ENCODE results near the gene KCNH5. TPM values are rescaled to one million over a fixed set of nuclear protein-coding genes. Genes with fewer than 3 reads are reported as not detected.
"Not testable (repeated sequence)": the region's sequence is repeated elsewhere in the genome, so short reads cannot be mapped to it uniquely, and the experiment has no call there.

Gene KCNH5
- polyA plus RNA-seq, 1 of the 3 experiments (the other 2 are of a cell fraction): not detected

DNA sequence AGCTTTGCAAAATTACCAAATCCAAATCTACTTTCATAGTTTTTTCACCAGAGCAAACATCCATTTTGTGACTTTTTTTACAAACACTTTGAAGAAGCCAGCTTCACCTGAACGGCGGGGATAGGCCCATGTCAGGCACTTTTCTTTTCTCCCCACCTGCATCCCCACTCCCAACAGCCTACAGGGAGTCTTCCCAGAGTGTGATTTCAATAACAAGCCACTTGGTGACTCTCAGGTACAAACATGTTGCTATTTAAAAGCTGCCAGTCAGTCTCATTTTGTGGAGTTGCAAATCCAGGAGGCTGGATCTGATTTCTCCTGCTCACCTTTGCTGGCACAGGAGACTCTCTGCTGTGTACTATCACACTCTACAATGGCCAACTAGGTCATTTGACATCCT is 285.5 kb downstream of the KCNH5 start (continued):
- TF ChIP-seq, protein P1, sequence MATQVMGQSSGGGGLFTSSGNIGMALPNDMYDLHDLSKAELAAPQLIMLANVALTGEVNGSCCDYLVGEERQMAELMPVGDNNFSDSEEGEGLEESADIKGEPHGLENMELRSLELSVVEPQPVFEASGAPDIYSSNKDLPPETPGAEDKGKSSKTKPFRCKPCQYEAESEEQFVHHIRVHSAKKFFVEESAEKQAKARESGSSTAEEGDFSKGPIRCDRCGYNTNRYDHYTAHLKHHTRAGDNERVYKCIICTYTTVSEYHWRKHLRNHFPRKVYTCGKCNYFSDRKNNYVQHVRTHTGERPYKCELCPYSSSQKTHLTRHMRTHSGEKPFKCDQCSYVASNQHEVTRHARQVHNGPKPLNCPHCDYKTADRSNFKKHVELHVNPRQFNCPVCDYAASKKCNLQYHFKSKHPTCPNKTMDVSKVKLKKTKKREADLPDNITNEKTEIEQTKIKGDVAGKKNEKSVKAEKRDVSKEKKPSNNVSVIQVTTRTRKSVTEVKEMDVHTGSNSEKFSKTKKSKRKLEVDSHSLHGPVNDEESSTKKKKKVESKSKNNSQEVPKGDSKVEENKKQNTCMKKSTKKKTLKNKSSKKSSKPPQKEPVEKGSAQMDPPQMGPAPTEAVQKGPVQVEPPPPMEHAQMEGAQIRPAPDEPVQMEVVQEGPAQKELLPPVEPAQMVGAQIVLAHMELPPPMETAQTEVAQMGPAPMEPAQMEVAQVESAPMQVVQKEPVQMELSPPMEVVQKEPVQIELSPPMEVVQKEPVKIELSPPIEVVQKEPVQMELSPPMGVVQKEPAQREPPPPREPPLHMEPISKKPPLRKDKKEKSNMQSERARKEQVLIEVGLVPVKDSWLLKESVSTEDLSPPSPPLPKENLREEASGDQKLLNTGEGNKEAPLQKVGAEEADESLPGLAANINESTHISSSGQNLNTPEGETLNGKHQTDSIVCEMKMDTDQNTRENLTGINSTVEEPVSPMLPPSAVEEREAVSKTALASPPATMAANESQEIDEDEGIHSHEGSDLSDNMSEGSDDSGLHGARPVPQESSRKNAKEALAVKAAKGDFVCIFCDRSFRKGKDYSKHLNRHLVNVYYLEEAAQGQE (IDR thresholded peaks at IDR 0.05; ENCODE audit: low read depth, low read length): no peak
- TF ChIP-seq, protein P2, sequence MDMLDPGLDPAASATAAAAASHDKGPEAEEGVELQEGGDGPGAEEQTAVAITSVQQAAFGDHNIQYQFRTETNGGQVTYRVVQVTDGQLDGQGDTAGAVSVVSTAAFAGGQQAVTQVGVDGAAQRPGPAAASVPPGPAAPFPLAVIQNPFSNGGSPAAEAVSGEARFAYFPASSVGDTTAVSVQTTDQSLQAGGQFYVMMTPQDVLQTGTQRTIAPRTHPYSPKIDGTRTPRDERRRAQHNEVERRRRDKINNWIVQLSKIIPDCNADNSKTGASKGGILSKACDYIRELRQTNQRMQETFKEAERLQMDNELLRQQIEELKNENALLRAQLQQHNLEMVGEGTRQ (IDR thresholded peaks at IDR 0.05; ENCODE audit: borderline replicate concordance, low read depth, low read length): no peak
- TF ChIP-seq GABPA (IDR thresholded peaks at IDR 0.05; ENCODE audit: low read depth) (no peak), EP300 (IDR thresholded peaks at IDR 0.05; ENCODE audit: borderline replicate concordance in 1 of 2, low read depth in 1 of 2, low read length in 1 of 2) (no peak)
- TF ChIP-seq, protein P3, sequence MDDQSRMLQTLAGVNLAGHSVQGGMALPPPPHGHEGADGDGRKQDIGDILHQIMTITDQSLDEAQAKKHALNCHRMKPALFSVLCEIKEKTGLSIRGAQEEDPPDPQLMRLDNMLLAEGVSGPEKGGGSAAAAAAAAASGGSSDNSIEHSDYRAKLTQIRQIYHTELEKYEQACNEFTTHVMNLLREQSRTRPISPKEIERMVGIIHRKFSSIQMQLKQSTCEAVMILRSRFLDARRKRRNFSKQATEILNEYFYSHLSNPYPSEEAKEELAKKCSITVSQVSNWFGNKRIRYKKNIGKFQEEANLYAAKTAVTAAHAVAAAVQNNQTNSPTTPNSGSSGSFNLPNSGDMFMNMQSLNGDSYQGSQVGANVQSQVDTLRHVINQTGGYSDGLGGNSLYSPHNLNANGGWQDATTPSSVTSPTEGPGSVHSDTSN (IDR thresholded peaks at IDR 0.05): no peak

DNA sequence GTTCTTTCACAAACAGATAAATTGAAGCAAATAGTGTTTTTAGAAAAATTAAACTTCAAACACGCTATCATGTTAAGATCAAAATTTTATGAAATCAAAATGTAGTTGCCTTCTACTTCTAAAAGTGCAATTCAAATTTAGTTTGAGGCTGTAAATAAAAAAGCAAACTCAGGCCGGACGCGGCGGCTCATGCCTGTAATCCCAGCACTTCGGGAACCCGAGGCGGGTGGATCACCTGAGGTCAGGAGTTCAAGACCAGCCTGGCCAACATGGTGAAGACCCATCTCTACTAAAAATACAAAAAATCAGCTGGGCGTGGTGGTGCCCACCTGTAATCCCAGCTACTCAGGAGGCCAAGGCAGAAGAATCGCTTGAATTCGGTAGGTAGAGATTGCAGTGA is 298.4 kb downstream of the KCNH5 start:
- H3K9me3 ChIP-seq; POLR2A ChIA-PET; H3K9me2 ChIP-seq; CTCF ChIA-PET; H3K79me2 ChIP-seq (ENCODE audit: insufficient read depth); H4K20me1 ChIP-seq (ENCODE audit: insufficient read depth); H3K4me2 ChIP-seq; H3K36me3 ChIP-seq (replicated peaks in 1 of 2; ENCODE audit: control insufficient read depth in 1 of 2, insufficient read depth in 2 of 2, low read length in 1 of 2); H3K27ac ChIP-seq (ENCODE audit: low read depth in 2 of 2, low read length in 1 of 2); H3F3A ChIP-seq (replicated peaks; ENCODE audit: insufficient read depth); DNase-seq; H2AFZ ChIP-seq (ENCODE audit: low read depth); H3K9ac ChIP-seq; H3K27me3 ChIP-seq (ENCODE audit: insufficient read depth); H3K4me3 ChIP-seq (ENCODE audit: low read depth in 2 of 2, low read length in 1 of 2); H3K4me1 ChIP-seq (ENCODE audit: control insufficient read depth in 1 of 2, insufficient read depth in 2 of 2, low read depth in 1 of 2, low read length in 1 of 2): not testable (repeated sequence)
- WGBS (ENCODE audit: low lambda C conversion rate): 60% methylated on average over 11 of the region's 11 CpGs

DNA sequence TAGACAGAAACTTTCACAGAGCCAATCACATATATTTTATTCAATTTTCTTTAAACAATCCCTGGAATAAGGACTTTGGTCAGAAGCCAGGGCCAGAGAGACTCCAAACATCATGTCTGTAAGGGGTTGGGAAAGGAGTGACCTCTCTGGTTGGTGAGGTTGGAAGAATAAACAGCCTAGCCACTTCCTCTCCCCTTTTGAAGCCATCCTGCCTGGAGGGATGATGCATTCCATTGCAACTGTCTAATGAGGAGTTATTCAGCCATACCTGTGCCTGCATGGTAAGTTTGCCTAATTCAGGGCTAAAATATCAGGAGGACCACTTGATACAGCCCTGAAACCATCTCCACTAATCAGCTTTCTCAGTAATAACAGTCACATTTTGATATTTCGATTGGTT is 299.8 kb downstream of the KCNH5 start:
- Histone ChIP-seq H3K4me1 (ENCODE audit: control insufficient read depth in 1 of 2, insufficient read depth in 2 of 2, low read depth in 1 of 2, low read length in 1 of 2) (no peaks in the 10 kb centered on the region), H3K4me3 (ENCODE audit: low read depth in 2 of 2, low read length in 1 of 2) (no peak overlapping the region), H3K9me2 (no peaks in the 10 kb centered on the region), H3K9me3 (no peaks in the 10 kb centered on the region), H3K4me2 (no peak overlapping the region), H3K79me2 (ENCODE audit: insufficient read depth) (no peaks in the 10 kb centered on the region), H3F3A (replicated peaks; ENCODE audit: insufficient read depth) (no peaks in the 10 kb centered on the region), H3K27ac (ENCODE audit: low read depth in 2 of 2, low read length in 1 of 2) (no peak overlapping the region), H3K27me3 (ENCODE audit: insufficient read depth) (no peaks in the 10 kb centered on the region), H3K9ac (no peak overlapping the region), H3K36me3 (replicated peaks in 1 of 2; ENCODE audit: control insufficient read depth in 1 of 2, insufficient read depth in 2 of 2, low read length in 1 of 2) (no peaks in the 10 kb centered on the region), H4K20me1 (ENCODE audit: insufficient read depth) (no peaks in the 10 kb centered on the region), H2AFZ (ENCODE audit: low read depth) (no peak overlapping the region)
- WGBS (ENCODE audit: low lambda C conversion rate): 0% methylated on average over 1 of the region's 1 CpG
- ChIA-PET CTCF (no interaction called here), POLR2A (no interaction called here)
- TF ChIP-seq, protein P4, sequence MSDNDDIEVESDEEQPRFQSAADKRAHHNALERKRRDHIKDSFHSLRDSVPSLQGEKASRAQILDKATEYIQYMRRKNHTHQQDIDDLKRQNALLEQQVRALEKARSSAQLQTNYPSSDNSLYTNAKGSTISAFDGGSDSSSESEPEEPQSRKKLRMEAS (IDR thresholded peaks at IDR 0.05; ENCODE audit: low read depth): no peak
- TF ChIP-seq, protein P1 (IDR thresholded peaks at IDR 0.05; ENCODE audit: low read depth, low read length): no peak
- TF ChIP-seq RCOR1 (IDR thresholded peaks at IDR 0.05; ENCODE audit: low read length) (no peak), TCF12 (IDR thresholded peaks at IDR 0.05) (no peak), POLR2AphosphoS5 (IDR thresholded peaks at IDR 0.05; ENCODE audit: low read depth, low read length) (no peak), ELF1 (IDR thresholded peaks at IDR 0.05) (no peak), FOSL2 (IDR thresholded peaks at IDR 0.05; ENCODE audit: borderline replicate concordance, low read depth) (no peak), NFIC (IDR thresholded peaks at IDR 0.05; ENCODE audit: borderline replicate concordance) (no peak), EP300 (IDR thresholded peaks at IDR 0.05; ENCODE audit: borderline replicate concordance in 1 of 2, low read depth in 1 of 2, low read length in 1 of 2) (no peak)
- TF ChIP-seq, protein P5, sequence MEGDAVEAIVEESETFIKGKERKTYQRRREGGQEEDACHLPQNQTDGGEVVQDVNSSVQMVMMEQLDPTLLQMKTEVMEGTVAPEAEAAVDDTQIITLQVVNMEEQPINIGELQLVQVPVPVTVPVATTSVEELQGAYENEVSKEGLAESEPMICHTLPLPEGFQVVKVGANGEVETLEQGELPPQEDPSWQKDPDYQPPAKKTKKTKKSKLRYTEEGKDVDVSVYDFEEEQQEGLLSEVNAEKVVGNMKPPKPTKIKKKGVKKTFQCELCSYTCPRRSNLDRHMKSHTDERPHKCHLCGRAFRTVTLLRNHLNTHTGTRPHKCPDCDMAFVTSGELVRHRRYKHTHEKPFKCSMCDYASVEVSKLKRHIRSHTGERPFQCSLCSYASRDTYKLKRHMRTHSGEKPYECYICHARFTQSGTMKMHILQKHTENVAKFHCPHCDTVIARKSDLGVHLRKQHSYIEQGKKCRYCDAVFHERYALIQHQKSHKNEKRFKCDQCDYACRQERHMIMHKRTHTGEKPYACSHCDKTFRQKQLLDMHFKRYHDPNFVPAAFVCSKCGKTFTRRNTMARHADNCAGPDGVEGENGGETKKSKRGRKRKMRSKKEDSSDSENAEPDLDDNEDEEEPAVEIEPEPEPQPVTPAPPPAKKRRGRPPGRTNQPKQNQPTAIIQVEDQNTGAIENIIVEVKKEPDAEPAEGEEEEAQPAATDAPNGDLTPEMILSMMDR (IDR thresholded peaks at IDR 0.05): no peak
- DNase-seq: no peak

Data from SK-N-SH (cell line).